DMS79 (cell line): Measurements from ENCODE around the gene GRIN1.
"Not testable (repeated sequence)": the region's sequence is repeated elsewhere in the genome, so short reads cannot be mapped to it uniquely, and the experiment has no call there.

ENCODE experiments used
- DNase-seq: peaks from one replicate; lab custom pipeline; 2025; lab: John Stamatoyannopoulos, UW

The GRIN1 gene

DNA sequence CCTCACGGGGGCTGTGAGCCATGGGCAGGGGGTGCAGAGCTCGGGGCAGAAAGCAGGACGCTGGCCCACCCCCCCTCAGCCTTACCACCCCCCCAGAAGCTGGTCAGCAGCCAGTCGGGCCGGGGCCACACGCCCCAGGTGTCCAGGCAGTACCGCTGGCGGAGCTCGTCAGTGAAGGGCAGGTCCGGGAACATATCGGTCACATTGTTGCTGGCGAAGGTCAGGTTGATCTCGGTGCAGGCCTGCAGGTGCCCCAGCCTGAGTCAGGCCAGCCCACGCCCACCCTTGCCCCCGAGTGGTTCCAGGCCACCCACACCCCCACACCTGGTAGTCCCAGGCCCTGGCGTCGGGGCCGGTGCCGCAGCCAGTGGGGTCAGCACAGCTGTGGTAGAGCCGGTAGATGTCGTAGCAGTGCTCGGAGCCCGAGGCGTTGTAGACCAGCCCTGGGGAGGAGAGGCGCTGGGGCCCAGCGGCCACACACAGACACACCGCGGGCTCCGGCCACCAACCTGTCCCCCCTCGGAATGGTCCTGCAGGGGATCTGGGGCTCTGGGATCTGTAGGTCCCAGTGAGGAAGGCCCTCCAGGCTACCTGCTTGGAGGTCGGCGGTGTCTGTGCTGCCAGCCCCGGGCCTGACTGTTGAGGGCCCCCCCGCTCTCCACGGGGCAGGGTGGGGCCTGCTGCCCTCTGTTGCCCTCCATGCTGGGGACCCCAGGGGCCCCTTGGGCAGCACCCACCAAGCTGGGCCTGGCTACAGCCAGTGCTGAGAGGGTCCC lies 27.0 kb upstream of the GRIN1 start:
- no peak for DNase-seq

DNA sequence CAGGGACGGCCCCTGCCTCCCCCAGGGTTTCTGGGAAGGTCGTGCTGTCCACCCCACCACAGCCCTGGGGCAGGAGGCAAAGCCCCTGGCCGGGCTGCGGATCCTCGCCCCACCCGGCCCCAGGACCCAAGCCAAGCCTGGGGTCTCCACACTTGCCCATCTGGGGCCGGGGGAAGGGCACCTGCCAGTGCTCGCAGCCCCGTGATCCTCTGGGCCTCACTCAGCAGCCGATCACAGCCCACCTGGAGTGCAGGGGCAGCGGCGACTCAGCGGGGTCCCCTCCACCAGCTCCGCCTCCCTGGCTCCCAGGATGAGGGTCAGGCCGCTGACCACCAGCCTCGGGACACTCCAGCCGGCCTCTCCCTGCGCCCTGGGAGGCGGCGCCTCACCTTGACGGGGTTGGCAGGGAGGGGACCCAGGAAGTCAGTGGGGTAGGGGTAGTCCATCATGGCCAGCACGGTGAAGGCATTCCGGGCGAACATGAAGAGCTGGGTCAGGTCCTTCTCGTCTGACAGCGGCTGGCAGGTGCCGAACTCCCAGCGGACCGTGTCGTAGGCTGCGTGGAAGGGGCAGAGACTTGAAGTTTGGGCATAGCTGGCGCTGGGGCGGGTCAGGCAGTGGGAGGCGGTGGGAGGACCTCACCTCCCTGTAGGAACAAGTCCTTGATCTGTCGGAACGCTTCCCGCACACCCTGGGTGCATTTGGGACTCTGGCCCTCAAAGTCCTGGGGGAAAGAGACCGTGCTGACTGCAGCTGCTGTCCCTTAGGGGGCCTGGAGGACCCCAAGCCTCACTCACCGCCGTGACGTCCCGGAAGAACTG lies 26.2 kb upstream of the GRIN1 start:
- no peak for DNase-seq

DNA sequence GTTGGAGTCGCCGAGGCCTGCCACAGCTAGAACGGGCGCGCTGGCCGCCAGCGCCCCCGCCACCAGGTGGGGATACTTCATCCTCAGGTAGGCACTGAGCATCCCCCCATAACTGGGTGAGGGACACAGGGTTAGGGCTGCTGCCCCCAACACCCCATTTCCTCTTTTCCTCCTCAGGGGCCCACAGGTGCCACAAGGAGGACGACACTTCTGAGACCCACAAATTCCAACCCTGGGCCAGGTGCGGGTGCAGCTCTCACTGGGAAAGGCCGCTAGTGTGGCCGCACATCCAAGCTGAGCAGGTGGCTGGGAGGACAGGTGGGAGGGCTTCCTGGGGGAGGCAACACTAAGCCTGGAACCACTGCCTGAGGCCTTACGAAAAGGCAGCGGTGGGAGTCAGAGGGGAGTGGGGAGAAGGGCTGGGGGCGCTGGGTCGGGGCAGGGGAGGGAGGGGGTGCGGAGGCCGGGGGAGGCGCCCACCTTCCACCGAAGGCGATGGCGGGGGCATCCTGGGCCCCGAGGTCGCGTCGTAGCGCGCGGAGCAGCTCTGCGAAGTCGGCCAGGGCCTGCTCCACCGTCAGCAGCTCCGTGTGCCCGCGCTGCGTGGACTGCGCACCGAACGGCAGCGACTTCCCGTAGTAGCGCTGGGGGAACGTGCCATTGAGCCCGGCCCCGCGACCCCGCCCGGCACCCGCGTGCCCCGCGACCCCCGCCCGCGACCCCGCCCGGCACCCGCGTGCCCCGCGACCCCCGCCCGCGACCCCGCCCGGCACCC lies 25.4 kb upstream of the GRIN1 start:
- no peak for DNase-seq

DNA sequence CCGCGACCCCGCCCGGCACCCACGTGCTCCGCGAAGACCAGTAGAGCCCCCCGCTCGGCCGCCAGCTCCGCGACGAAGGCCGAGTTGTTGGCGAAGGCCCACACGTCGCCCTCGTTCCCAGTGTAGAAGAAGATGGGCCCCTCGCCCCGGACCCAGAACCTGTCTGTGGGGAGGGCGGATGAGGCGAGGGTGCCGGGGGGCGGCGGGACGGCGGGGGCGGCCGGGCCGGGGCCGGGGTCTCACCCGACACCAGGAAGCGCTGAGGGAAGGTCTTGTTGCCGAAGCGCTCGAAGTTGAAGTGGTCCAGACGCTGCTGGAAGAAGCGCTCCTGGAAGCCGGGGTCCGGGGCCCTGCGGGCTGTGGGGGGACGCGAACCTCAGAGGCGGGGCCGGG lies 24.7 kb upstream of the GRIN1 start:
- DNase-seq, result no peak

DNA sequence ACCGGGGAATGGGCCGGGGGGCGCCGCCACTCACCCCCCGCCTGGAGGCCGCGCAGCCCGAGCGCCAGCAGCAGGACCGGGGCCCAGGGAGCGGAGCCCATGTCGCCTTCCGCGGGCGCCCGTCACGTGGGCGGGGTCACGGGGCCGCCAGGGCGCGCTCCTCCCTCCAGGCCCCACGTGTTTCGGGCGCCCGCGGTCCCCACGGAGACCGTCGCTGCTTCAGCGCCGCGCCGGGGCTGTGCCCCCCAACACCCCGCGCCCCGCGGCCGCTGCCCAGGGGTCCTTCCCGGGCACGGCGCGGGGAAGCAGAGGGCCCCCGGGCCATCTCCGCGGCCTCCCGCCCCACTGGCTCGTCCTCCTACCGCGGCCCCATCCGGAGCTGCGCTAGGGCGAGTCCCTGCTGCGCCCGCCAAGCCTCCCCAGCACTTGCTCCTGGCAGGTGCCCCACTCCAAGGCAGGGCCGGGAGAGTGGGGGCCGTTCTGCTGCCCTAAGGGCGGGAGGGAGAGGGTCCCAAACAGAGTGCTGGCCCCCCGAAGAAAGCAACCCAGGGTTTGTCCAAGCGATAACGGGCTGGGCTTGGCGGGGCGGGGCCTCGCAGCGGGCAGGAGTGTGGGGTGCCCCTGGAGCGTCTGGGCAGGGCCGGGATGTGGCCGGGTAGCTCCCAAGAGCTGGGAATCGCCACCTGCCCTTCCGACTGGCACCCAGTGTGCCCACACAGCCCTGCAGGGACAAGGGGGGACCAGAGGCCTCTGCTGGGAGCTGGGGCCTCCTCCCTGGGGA lies 24.2 kb upstream of the GRIN1 start, which contains the start of gene DPP7:
Gene DPP7, minus strand, starts transcription at position 121 of the 781 bp plus-strand sequence. Its CDS starts 20 bp downstream, at position 101.
- DNase-seq, result no peak

DNA sequence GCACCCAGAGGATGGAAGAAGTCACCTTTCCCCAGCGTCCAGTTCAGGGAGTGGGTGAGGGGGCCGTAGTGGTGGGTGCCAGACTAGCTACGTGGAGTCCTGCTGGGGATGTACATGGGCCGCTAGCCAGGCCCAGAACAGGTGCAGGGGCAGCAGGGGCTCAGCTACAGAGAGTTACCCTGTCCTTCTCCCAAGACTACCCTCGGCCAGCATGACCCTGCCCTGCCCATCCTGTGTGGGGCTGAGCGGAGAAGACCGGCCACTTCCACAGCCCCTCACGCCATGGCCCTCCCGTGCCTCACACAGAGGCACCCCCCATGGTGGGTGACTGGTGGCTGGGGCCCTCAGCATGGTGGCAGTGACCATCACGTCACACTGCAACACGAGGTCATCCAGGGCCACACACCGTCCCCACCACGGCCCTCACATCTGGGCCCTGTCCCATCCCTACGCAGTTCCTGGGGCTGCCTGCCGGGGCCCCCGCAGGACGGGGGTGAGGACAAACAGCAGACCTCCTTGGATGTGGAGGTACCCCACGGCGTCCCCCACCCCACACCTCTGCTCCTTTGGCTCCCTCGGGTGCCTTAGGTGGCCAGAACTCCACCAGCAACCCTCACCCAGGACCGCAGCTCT lies 23.4 kb upstream of the GRIN1 start:
- no peak for DNase-seq

DNA sequence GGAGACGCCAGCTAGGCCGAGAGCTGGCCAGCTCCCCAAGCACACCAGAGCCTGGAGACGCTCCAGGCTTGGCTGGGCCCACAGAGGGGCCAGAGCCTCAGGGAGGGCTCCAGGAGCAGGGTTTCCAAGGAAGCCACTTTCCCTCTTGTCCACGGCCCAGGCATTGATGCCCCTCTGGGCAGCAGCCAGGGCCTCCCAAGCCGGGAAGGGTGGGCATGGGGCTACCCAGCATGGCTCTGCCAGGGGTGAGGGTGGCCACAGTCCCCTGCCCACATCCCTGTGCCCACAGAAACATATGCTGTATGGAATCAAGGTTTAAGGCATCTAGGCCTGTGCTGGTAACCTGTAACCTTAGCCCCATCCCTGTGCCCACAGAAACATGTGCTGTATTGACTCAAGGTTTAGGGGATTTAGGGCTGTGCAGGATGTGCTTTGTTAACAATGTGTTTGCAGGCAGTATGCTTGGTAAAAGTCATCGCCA lies 22.9 kb upstream of the GRIN1 start:
- DNase-seq, result no peak

DNA sequence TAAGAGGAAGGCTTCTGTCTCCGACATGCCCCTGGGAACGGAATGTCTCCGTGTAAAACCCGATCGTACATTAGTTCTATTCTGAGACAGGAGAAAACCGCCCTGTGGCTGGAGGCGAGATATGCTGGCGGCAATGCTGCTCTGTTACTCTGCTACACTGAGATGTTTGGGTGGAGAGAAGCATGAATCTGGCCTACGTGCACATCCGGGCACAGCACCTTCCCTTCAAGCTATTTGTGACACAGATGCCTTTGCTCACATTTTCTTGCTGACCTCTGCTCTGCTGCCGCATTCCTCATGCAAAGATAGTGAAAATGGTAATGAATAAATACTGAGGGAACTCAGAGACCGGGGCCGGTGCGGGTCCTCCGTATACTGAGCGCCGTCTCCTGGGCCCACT lies 22.2 kb upstream of the GRIN1 start:
- no peak for DNase-seq

DNA sequence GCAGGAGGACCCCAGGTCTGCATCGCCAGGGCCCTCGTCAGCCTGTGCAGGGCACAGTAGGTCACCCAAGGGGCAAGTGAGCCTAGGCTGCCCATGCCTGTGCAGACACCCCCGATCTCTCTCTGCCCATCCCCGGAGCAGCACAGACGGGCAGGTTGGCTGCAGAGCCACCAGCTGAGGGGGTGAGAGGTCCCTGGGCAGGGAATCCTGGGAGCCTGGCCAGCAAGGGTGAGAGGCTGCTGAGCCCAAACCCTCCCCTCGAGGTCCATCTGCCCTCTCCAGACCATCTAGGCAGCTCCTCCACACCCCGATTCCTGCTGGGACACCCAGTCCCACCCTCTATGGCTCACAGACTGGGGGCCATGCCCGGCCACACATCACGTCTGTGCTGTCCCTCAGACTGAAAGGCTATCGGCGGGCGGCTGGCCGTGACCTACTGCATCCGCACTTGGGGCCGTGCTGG lies 21.7 kb upstream of the GRIN1 start:
- no peak for DNase-seq

DNA sequence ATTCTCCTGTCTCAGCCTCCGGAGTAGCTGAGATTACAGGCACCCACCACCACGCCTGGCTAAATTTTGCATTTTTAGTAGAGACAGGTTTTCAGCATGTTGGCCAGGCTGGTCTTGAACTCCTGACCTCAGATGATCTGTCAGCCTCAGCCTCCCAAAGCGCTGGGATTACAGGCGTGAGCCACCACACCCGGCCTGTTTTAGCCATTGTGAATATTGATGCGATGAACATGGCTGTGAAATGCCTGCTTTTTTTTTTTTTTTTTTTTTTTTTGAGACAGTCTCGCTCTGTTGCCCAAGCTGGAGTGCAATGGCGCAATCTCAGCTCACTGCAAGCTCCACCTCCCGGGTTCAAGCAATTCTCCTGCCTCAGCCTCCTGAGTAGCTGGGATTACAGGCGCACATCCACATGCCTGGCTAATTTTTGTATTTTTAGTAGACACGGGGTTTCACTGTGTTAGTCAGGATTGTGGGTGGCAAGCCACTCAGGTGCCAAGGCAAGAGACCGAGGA lies 20.8 kb upstream of the GRIN1 start:
- not testable (repeated sequence) for DNase-seq

DNA sequence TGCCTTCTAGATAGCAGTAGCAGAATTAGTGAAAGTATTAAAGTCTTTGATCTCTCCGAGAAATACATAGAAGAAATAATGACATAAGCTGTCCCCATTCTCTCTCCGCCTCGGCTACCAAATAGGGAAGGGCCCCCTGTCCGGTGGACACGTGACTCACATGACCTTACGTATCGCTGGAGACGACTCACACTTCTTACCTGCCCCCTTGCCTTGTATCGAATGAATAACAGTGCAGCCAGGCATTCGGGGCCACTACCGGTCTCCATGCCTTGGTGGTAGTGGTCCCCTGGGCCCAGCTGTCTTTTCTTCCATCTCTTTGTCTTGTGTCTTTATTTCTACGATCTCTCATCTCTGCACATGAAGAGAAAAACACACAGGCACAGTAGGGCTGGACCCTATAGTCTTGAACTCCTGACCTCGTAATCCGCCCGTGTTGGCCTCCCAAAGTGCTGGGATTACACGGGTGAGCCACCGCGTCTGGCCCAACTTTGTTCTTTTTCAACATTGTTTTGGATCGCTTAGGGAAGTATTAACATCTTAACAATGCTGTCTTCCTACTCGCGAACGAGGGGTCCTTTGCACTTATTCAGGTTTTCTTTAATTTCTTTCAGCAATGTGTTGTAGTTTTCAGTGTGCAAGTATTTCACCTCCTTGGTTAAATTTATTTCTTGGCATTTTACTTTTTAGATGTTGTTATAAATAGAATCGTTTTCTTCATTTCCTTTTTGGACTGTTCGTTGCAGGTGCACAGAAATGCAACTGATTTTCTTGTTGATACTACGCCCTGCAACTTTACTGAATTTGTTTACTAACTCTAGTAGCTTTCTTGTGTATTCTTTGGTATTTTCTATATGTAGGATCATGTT lies 16.8 kb upstream of the GRIN1 start:
- DNase-seq, result not testable (repeated sequence)

DNA sequence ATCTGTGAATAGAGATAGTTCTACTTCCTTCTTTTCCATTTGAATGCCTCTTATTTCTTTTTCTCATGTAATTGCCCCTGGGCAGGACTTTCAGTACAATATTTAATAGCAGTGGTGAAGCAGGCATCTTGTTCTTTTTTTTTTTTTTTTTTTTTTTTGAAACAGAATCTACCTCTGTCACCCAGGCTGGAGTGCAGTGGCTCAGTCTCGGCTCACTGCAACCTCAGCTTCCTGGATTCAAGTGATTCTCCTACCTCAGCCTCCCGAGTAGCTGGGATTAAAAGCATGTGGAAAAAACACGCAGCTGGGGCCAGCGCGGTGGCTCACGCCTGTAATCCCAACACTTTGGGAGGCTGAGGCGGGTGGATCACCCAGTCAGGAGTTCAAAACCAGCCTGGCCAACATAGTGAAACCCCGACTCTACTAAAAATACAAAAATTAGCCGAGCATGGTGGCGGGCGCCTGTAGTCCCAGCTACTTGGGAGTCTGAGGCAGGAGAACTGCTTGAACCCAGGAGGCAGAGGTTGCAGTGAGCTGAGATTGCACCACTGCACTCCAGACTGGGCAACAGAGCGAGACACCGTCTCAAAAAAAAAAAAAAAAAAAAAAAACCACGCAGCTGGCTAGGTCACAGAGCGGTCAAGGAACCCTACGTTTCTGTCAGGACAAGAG lies 16.0 kb upstream of the GRIN1 start:
- DNase-seq, result not testable (repeated sequence)

DNA sequence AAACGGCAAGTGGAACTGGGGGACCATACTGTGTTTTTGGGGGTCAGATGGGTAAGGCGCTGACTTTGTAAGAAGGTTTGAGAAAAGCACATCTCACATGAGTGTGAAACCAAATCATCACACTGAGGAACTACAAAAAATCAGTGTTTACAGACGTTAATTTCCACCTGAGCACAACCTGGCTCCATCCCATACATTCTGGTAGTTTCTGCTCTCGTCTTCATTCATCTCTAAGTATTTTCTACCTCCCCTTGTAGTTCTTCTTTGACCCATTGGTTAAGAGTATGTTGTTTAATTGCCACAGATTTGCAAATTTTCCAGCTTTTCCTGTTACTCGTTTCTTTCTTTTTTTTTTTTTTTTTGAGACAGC lies 15.5 kb upstream of the GRIN1 start:
- DNase-seq, result no peak

DNA sequence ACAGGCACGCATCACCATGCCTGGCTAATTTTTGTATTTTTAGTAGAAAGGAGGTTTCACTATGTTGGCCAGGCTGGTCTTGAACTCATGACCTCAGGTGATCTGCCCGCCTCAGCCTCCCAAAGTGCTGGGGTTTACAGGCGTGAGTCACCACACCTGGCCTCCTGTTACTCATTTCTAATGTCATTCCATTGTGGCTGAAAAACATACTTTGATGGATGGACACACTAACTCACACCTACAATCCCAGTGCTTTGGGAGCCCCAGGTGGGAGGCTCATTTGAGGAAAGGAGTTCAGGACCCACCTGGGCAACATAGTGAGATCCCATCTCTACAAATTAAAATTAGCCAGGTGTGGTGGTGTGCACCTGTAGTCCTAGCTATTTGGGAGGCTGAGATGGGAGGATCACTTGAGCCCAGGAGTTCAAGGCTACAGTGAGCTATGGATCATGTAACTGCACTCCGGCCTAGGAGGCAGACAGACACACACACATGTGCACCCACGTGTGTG lies 14.9 kb upstream of the GRIN1 start:
- DNase-seq, result not testable (repeated sequence)

DNA sequence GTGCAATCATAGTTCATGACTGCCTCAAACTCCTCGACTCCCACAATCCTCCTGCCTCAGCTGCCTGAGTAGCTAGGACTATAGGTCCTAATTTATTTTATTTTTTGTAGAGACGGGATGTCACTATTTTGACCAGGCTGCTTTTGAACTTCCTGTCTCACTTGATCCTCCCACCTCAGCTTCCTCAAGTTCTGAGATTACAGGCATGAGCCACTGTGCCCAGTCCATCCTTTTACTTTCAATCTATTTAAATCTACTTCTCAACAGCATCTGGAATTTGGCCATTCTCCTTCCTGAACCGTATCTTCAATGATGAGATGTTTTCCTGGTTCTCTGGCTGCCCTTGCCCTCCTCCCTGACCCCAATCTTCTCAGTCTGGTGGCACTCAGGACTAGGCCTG lies 12.2 kb upstream of the GRIN1 start:
- DNase-seq, result no peak

DNA sequence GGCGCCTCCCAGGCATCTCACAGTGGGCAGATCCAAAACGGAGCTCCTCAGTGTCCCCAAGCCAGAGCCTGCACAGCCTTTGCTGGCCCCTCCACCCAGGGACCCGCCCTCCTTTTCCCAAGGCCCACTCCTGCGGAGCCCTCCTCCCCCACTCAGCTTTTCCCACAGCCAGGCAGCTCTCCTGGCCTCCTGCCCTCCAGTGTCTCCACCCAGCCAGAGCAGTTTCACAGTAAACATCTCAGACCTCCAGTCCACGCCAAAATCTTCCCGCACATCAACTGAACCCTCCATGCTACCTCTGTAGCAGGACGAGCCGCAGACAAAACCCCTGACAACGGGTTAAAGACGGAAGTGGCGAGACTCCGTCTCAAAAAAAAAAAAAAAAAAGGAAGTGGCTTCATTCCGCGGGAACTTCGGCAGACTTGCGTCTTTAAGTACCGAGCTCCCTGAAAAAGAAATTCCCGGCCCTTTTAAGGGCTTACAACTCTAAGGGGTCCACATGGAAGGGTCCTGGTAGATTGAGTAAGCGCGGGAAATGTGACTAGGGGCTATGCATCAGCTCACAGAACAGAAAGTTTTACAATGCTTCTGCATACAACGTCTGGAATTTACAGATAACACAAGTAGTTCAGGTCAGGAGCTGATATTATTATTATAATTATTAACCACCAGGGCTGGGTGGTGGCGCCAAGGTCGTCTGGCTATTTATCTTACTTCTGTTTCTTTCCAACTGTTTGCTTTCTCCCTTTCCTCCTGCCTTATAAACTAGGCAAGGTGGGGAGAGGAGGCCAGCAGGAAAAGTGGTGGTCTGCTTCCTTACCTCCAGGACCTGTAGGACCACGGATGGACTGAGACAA lies 11.4 kb upstream of the GRIN1 start:
- DNase-seq, result peak; percentile 71

DNA sequence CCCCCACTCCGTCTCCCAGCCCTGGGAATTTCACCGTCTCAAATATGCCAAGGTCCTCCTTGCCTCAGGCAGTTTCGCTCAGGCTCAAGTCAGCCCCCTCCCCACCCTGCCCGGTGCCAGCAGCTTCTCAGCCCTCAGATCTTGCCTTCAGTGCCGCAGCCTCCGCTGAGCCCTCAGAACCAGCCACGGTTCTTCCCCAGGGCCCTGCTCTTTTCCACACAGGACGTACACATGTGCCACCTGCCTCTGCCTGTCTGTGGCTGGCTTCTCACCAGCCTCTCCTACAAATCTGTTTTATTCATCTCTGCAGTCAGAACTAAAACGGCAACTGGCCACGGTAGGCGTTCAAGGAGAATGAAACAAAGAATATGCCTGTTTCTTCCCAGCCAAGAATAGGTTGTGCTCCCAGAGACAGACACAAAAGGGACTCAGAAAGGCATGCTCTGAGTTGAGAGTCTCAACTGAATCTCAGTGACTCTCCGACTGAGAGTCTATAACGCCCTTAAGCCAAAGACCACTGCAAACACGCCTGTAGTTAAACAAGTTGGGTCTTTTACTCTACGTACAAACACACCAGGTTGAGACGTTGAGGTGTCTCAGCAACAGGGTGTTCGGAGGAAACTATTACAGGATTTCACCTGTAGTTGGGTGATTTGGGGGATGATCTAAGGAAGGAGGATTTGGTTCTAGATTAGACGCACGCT lies 10.6 kb upstream of the GRIN1 start:
- DNase-seq, result no peak
